Stomach (tissue), 4 donors: ENCODE data around the gene EPG5.

Experiments used
- CTCF ChIP-seq, 7 experiments: fragments of 450-650 bp in 4 of 7; fragments of 200-600 bp in 3 of 7; sonication (generic) in 3 of 7; IDR thresholded peaks; one replicate each; pipeline ENCODE4 v1.5.1; 2016 to 2019; ENCODE audit warnings: antibody characterized with exemption in 7 of 7, control low read depth in 2 of 7, mild to moderate bottlenecking in 1 of 7
- POLR2A ChIP-seq, 4 donors: fragments of 450-650 bp; IDR thresholded peaks; one replicate each; pipeline ENCODE4 v1.6.1; 2016; ENCODE audit warnings: antibody characterized with exemption in 4 of 4, control low read depth in 2 of 4, mild to moderate bottlenecking in 1 of 4, moderate library complexity in 1 of 4
- POLR2AphosphoS5 ChIP-seq, 3 donors: sonication (generic); formaldehyde crosslinking; IDR thresholded peaks; one replicate each; pipeline ENCODE4 v1.6.1; 2016; ENCODE audit warnings: antibody characterized with exemption in 3 of 3

DNA sequence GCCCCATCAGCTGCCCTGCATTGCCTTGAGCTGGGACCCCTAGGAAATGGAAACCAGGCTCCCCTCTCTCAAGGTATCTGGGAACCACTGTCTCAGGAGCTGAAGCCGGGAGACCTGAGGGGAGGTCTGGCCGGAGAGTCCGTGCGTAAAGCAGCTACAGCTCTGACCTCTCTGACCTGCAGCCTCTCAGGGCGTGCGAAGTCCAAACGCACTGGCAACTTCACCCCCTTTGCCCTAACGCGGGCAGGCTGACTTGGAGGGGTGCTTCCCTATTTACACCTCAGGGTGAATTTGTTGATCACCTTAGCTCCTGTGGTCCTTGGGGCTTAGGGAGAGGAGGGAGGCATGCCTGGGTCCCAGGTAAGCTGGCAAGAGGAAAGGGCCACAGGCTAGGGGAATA lies 124.1 kb downstream of the EPG5 start:
- TF ChIP-seq CTCF (IDR thresholded peaks at IDR 0.05) (no peak), POLR2AphosphoS5 (IDR thresholded peaks at IDR 0.05) (no peak), POLR2A (IDR thresholded peaks at IDR 0.05) (no peak)
